ENCODE results near the gene FIBP. TPM values are rescaled to one million over a fixed set of nuclear protein-coding genes. Genes with fewer than 3 reads are reported as not detected.
A peak's percentile ranks its signal among the peaks of the same experiment; 100 is the strongest.

Gene FIBP
- total RNA-seq, 2 donors from 2014 or later, result 75.8 to 102 TPM

GRCh38 chr11:65887723-65888162 is 528 bp downstream of the FIBP start:
- peak; percentile 1 for ATAC-seq (replicated peaks)
- Mint-ChIP-seq H3K4me3 (peak overlapping the region; percentile 92), H3K4me1 (peaks cover 39% of the 10 kb centered on the region), H3K27me3 (no peaks in the 10 kb centered on the region), H3K36me3 (ENCODE audit: low read depth) (peaks cover 72% of the 10 kb centered on the region), H3K9me3 (no peaks in the 10 kb centered on the region), H3K27ac (peak overlapping the region; percentile 88)

- no peak for ATAC-seq (replicated peaks)
- H3K27ac Mint-ChIP-seq, result peak overlapping the region; percentile 88
- peaks cover 65% of the 10 kb centered on the region for H3K36me3 Mint-ChIP-seq (ENCODE audit: low read depth)
- no peaks in the 10 kb centered on the region for H3K9me3 Mint-ChIP-seq
- H3K4me3 Mint-ChIP-seq, result peak overlapping the region; percentile 92
- H3K27me3 Mint-ChIP-seq, result no peaks in the 10 kb centered on the region
- H3K4me1 Mint-ChIP-seq, result peaks cover 32% of the 10 kb centered on the region
Observed at GRCh38 chr11:65886826-65887722, 1.2 kb downstream of the FIBP start.

GRCh38 chr11:65885808-65886536 is 2.3 kb downstream of the FIBP start:
- peak overlapping the region; percentile 92 for H3K4me3 Mint-ChIP-seq
- peaks cover 55% of the 10 kb centered on the region for H3K36me3 Mint-ChIP-seq (ENCODE audit: low read depth)

GRCh38 chr11:65885231-65885630 is 3.0 kb downstream of the FIBP start:
- H3K9me3 Mint-ChIP-seq, result no peaks in the 10 kb centered on the region
- H3K4me3 Mint-ChIP-seq, result no peak overlapping the region
- peak overlapping the region; percentile 76 for H3K27ac Mint-ChIP-seq
- peaks cover 35% of the 10 kb centered on the region for H3K4me1 Mint-ChIP-seq
- H3K27me3 Mint-ChIP-seq, result no peaks in the 10 kb centered on the region
- ATAC-seq (replicated peaks), result no peak
- peaks cover 55% of the 10 kb centered on the region for H3K36me3 Mint-ChIP-seq (ENCODE audit: low read depth)

More at GRCh38 chr11:65885808-65886536, 2.3 kb downstream of the FIBP start:
- ATAC-seq (replicated peaks), result no peak
- Mint-ChIP-seq H3K27me3 (no peaks in the 10 kb centered on the region), H3K4me1 (peaks cover 31% of the 10 kb centered on the region), H3K27ac (no peak overlapping the region), H3K9me3 (no peaks in the 10 kb centered on the region)

- Mint-ChIP-seq H3K4me1 (peaks cover 31% of the 10 kb centered on the region), H3K9me3 (no peaks in the 10 kb centered on the region), H3K27me3 (no peaks in the 10 kb centered on the region), H3K27ac (peak overlapping the region; percentile 76), H3K36me3 (ENCODE audit: low read depth) (peaks cover 55% of the 10 kb centered on the region), H3K4me3 (peak overlapping the region; percentile 29)
- ATAC-seq (replicated peaks), result peak; percentile 49
Observed at GRCh38 chr11:65884716-65885092, 3.6 kb downstream of the FIBP start.

- peak overlapping the region; percentile 76 for H3K27ac Mint-ChIP-seq
- no peaks in the 10 kb centered on the region for H3K27me3 Mint-ChIP-seq
- ATAC-seq (replicated peaks), result no peak
- H3K4me1 Mint-ChIP-seq, result peaks cover 28% of the 10 kb centered on the region
- peaks cover 53% of the 10 kb centered on the region for H3K36me3 Mint-ChIP-seq (ENCODE audit: low read depth)
- no peaks in the 10 kb centered on the region for H3K9me3 Mint-ChIP-seq
- peak overlapping the region; percentile 29 for H3K4me3 Mint-ChIP-seq
Observed at GRCh38 chr11:65883786-65884715, 4.2 kb downstream of the FIBP start.

GRCh38 chr11:65883058-65883761 is 5.1 kb downstream of the FIBP start:
- Mint-ChIP-seq H3K27ac (no peak overlapping the region), H3K27me3 (no peaks in the 10 kb centered on the region), H3K4me1 (peaks cover 24% of the 10 kb centered on the region), H3K4me3 (no peak overlapping the region), H3K9me3 (no peaks in the 10 kb centered on the region), H3K36me3 (ENCODE audit: low read depth) (peaks cover 45% of the 10 kb centered on the region)
- ATAC-seq (replicated peaks), result no peak

GRCh38 chr11:65882120-65883057 is 5.9 kb downstream of the FIBP start:
- no peaks in the 10 kb centered on the region for H3K27me3 Mint-ChIP-seq
- peaks cover 40% of the 10 kb centered on the region for H3K36me3 Mint-ChIP-seq (ENCODE audit: low read depth)
- peaks cover 24% of the 10 kb centered on the region for H3K4me1 Mint-ChIP-seq
- H3K4me3 Mint-ChIP-seq, result no peak overlapping the region
- peak overlapping the region; percentile 90 for H3K27ac Mint-ChIP-seq
- H3K9me3 Mint-ChIP-seq, result no peaks in the 10 kb centered on the region
- no peak for ATAC-seq (replicated peaks)

- peaks cover 16% of the 10 kb centered on the region for H3K4me1 Mint-ChIP-seq
- H3K4me3 Mint-ChIP-seq, result peak overlapping the region; percentile 66
- H3K9me3 Mint-ChIP-seq, result no peaks in the 10 kb centered on the region
- peak; percentile 37 for ATAC-seq (replicated peaks)
- H3K36me3 Mint-ChIP-seq (ENCODE audit: low read depth), result peaks cover 27% of the 10 kb centered on the region
- H3K27me3 Mint-ChIP-seq, result no peaks in the 10 kb centered on the region
- peak overlapping the region; percentile 90 for H3K27ac Mint-ChIP-seq
Observed at GRCh38 chr11:65880844-65881421, 7.3 kb downstream of the FIBP start.

- Mint-ChIP-seq H3K36me3 (ENCODE audit: low read depth) (peaks cover 18% of the 10 kb centered on the region), H3K4me3 (peak overlapping the region; percentile 66), H3K4me1 (peaks cover 16% of the 10 kb centered on the region), H3K27me3 (no peaks in the 10 kb centered on the region), H3K27ac (peak overlapping the region; percentile 61), H3K9me3 (no peaks in the 10 kb centered on the region)
- ATAC-seq (replicated peaks), result no peak
Observed at GRCh38 chr11:65880027-65880426, 8.2 kb downstream of the FIBP start.

- peak; percentile 49 for ATAC-seq (replicated peaks)
- Mint-ChIP-seq H3K27me3 (no peaks in the 10 kb centered on the region), H3K27ac (peak within 1 kb of the TSS; percentile 90), H3K4me3 (peak within 1 kb of the TSS; percentile 66), H3K9me3 (no peaks in the 10 kb centered on the region), H3K4me1 (peaks cover 14% of the 10 kb centered on the region), H3K36me3 (ENCODE audit: low read depth) (peaks cover 14% of the 10 kb centered on the region)
Observed at GRCh38 chr11:65879617-65880016, 8.7 kb downstream of the FIBP start, which contains the start of gene CTSW. Gene CTSW (plus strand): TSS chr11:65879837. CDS start chr11:65879855, 18 bp downstream.

- Mint-ChIP-seq H3K27ac (peak overlapping the region; percentile 94), H3K9me3 (no peaks in the 10 kb centered on the region), H3K36me3 (ENCODE audit: low read depth) (peaks cover 6% of the 10 kb centered on the region), H3K27me3 (no peaks in the 10 kb centered on the region), H3K4me3 (peak overlapping the region; percentile 92), H3K4me1 (no peaks in the 10 kb centered on the region)
- ATAC-seq (replicated peaks), result peak; percentile 93
Observed at GRCh38 chr11:65873318-65874156, 14.7 kb downstream of the FIBP start.

Measured in activated T-helper 17 cell treated with anti-CD3 and anti-CD28 coated beads, Interleukin-2, amount 50 U/mL, for 72 hours (primary cell).